ENCODE results near the gene NADSYN1. TPM values are rescaled to one million over a fixed set of nuclear protein-coding genes. Genes with fewer than 3 reads are reported as not detected.
A peak's percentile ranks its signal among the peaks of the same experiment; 100 is the strongest.

Gene NADSYN1
- polyA plus RNA-seq (2013, experiment 1 of 2): 38.5 TPM
- polyA plus RNA-seq (2013, experiment 2 of 2): 35.6 TPM

DNA sequence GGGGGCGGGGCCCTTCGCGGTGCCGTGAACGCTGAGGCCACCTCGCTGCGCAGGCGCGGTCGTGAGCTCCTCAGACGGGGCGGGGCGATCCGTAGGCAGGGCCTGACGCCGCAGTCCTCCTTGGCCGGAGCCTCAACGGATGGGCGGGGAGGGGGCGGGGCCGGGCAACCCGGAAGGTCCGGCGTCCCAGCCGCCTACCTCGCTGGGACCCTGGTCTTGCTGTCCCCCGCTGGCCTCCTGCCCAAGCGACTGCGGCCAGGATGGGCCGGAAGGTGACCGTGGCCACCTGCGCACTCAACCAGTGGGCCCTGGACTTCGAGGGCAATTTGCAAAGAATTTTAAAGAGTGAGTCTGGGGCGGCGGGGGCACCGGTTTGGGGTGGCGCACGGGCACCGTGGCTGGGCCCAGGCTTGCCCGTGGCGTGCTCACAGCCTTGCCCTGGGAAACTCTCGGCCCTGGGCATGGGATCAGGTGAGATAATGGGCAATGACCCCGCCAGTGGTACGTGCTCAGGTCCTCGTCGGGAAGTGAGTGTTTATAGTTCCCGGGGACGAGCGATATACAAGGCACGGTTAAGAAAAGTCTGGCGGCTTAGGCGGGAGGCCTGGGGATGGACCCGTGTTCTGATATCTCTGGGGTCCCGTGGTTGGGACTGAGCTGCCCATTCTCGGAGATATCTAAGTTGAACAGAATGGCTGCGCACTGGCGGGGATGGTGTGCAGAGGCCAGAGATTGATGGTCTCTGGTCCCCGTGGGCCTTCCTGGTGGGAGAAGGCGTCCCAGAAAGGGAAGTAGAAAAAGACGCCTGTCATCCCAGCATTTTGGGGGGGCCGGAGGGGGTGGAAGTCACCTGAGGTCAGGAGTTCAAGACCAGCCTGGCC is at the start of gene NADSYN1:
Gene NADSYN1 (plus strand): TSS at position 167 of the 881 bp plus-strand sequence. CDS start 94 bp downstream, at position 261.
- WGBS, 2 experiments (ENCODE audit: insufficient coverage in 2 of 2): 2 to 5% methylated on average over 47 to 51 of the region's 61 CpGs
- peaks cover 6% of the 10 kb centered on the region for H3K4me1 ChIP-seq (ENCODE audit: control insufficient read depth, insufficient read depth, low read length, poor library complexity, severe bottlenecking)
- H3K9me3 ChIP-seq (ENCODE audit: control insufficient read depth, low read length): no peaks in the 10 kb centered on the region
- H3K4me3 ChIP-seq (ENCODE audit: extremely low read depth, insufficient read depth, low read length, poor library complexity, severe bottlenecking): peak within 1 kb of the TSS; percentile 83
- no peak within 1 kb of the TSS for H3K27ac ChIP-seq (ENCODE audit: low read depth, low read length, severe bottlenecking)
- H3K36me3 ChIP-seq (ENCODE audit: control insufficient read depth, insufficient read depth, low read length): peaks cover 32% of the 10 kb centered on the region

DNA sequence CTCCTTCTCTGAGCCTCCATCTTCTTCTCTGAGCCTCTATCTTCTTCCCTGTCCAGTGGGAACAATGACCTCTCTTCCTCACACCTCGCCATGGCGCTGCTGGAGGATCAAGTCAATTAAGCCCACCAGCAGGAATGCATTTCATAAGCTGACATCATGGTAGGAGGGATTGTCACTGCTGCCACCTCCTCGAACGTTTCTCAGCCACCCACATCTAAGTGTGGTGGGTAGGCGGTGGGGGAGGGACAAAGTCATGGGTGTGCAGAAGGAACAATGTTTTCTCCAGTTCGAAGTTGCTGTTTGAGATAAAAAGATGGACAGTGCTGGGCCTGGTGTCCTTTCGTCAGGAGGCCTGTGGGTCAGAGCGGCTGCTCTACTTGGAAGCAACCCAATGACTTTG is 48.8 kb upstream of the NADSYN1 start:
- H3K4me1 ChIP-seq (ENCODE audit: control insufficient read depth, insufficient read depth, low read length, poor library complexity, severe bottlenecking): no peaks in the 10 kb centered on the region
- no peaks in the 10 kb centered on the region for H3K36me3 ChIP-seq (ENCODE audit: control insufficient read depth, insufficient read depth, low read length)
- WGBS, 2 experiments (ENCODE audit: insufficient coverage in 2 of 2): 82 to 88% methylated on average over 3 to 6 of the region's 8 CpGs
- no peak overlapping the region for H3K4me3 ChIP-seq (ENCODE audit: extremely low read depth, insufficient read depth, low read length, poor library complexity, severe bottlenecking)
- no peak overlapping the region for H3K27ac ChIP-seq (ENCODE audit: low read depth, low read length, severe bottlenecking)
- no peaks in the 10 kb centered on the region for H3K9me3 ChIP-seq (ENCODE audit: control insufficient read depth, low read length)

DNA sequence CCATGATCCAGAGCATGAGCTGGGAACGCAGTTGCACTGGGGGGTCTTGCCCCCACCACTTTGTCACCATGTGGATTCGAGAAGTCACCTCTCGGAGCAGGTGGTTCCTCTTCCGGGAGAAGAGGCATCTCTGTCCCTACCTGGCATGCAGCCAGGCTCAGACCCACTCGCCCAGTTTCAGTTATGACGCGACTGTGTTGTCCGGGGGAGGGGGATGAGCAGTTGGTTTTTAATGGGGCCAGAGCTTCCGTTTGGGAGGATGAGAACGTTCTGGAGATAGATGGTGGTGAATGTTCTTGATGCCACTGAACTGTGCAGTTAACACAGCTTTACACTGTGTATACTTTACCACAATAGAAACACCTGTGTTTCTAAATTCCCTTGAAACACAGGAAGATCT is 46.3 kb upstream of the NADSYN1 start:
- 81 to 92% methylated on average over 3 to 6 of the region's 10 CpGs for WGBS, 2 experiments (ENCODE audit: insufficient coverage in 2 of 2)
- H3K36me3 ChIP-seq (ENCODE audit: control insufficient read depth, insufficient read depth, low read length): no peaks in the 10 kb centered on the region
- H3K27ac ChIP-seq (ENCODE audit: low read depth, low read length, severe bottlenecking): no peak overlapping the region
- no peak overlapping the region for H3K4me3 ChIP-seq (ENCODE audit: extremely low read depth, insufficient read depth, low read length, poor library complexity, severe bottlenecking)
- no peaks in the 10 kb centered on the region for H3K9me3 ChIP-seq (ENCODE audit: control insufficient read depth, low read length)
- no peaks in the 10 kb centered on the region for H3K4me1 ChIP-seq (ENCODE audit: control insufficient read depth, insufficient read depth, low read length, poor library complexity, severe bottlenecking)

DNA sequence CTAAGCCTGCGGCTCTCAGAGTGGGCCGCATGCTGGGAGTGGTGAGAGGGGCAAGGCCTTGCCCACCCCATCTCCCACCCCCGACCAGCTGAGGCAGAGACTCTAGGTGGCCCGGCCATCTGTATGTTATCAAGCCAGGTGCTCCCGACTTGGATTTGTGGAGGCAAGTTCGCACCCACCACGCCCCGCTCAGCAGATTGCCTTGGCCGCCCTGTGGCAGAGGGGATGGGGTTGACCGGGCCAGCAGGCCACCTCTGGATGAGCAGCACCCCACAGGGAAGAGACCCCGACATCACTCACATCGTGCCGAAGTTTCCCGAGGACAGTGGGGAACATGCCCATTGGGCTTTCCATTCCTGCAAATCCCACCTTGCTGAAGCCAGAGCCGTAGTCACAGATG is 45.6 kb upstream of the NADSYN1 start:
- WGBS, 2 experiments (ENCODE audit: insufficient coverage in 2 of 2): 84 to 86% methylated on average over 8 to 12 of the region's 15 CpGs
- Histone ChIP-seq H3K9me3 (ENCODE audit: control insufficient read depth, low read length) (no peaks in the 10 kb centered on the region), H3K27ac (ENCODE audit: low read depth, low read length, severe bottlenecking) (no peak overlapping the region), H3K4me1 (ENCODE audit: control insufficient read depth, insufficient read depth, low read length, poor library complexity, severe bottlenecking) (no peaks in the 10 kb centered on the region), H3K4me3 (ENCODE audit: extremely low read depth, insufficient read depth, low read length, poor library complexity, severe bottlenecking) (no peak overlapping the region), H3K36me3 (ENCODE audit: control insufficient read depth, insufficient read depth, low read length) (no peaks in the 10 kb centered on the region)

DNA sequence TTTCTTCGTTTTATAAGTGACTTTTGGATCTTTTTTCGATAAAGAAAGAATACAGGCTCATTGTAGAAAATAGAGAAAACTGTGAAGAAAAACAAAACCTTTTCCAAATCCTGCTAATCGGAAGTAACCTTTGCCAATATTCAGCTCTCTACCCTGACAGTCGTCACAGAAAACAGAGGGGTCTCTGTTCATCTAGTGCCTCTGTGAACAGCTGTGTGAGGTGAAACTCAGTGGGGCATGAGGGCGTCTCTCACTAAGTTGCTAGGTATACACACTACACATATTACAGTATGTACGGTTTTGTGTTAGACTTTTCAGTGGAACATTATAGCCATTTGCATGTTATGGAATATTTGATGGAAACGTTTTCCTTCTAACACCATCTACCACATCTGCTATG is 44.2 kb upstream of the NADSYN1 start:
- WGBS, 2 experiments (ENCODE audit: insufficient coverage in 2 of 2): 100% methylated on average over 1 of the region's 7 CpGs; no CpG with 5 or more reads in 1 of the 2 experiments
- Histone ChIP-seq H3K36me3 (ENCODE audit: control insufficient read depth, insufficient read depth, low read length) (no peaks in the 10 kb centered on the region), H3K9me3 (ENCODE audit: control insufficient read depth, low read length) (no peaks in the 10 kb centered on the region), H3K4me3 (ENCODE audit: extremely low read depth, insufficient read depth, low read length, poor library complexity, severe bottlenecking) (no peak overlapping the region), H3K4me1 (ENCODE audit: control insufficient read depth, insufficient read depth, low read length, poor library complexity, severe bottlenecking) (no peaks in the 10 kb centered on the region), H3K27ac (ENCODE audit: low read depth, low read length, severe bottlenecking) (no peak overlapping the region)

DNA sequence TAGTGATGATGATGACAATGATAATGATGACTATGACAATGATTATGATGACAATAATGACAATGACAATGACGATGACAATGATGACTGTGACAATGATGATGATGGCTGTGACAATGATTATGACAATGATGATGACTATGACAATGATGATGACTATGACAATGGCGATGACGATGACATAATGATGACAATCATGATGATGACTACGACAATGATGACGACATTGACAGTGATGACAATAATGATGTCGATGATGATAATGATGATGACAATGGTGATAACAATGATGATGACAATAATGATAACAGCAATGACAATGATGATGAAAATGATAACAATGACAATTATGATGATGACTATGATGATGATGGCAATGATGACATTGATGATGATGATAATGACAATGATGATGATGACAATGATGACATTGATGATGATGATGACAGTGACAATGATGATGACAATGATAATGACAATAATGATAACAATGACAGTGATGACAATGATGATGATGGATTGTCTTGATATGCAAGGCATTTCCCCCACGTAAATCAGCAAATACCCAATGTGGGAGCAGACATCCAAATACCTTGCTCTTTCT is 42.5 kb upstream of the NADSYN1 start:
- 73 to 74% methylated on average over 6 to 7 of the region's 7 CpGs for WGBS, 2 experiments (ENCODE audit: insufficient coverage in 2 of 2)
- no peaks in the 10 kb centered on the region for H3K9me3 ChIP-seq (ENCODE audit: control insufficient read depth, low read length)

DNA sequence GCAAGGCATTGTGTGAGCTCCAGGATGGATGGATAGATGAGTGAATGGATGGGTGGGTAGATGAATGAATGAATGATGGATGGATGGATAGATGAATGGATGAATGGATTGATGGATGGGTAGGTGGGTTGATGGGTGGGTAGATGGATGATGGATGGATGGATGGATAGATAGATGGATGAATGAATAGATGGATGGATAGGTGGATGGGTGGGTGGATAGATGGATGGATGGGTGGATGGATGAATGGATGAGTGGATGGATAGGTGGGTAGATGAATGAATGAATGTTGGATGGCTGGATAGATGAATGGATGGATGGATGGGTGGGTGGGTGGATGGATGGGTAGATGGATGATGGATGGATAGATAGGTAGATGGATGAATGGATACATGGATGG is 38.4 kb upstream of the NADSYN1 start:
- no peaks in the 10 kb centered on the region for H3K4me1 ChIP-seq (ENCODE audit: control insufficient read depth, insufficient read depth, low read length, poor library complexity, severe bottlenecking)

More for the DNA sequence above, 42.5 kb upstream of the NADSYN1 start:
- Histone ChIP-seq H3K36me3 (ENCODE audit: control insufficient read depth, insufficient read depth, low read length) (no peaks in the 10 kb centered on the region), H3K4me1 (ENCODE audit: control insufficient read depth, insufficient read depth, low read length, poor library complexity, severe bottlenecking) (no peaks in the 10 kb centered on the region), H3K4me3 (ENCODE audit: extremely low read depth, insufficient read depth, low read length, poor library complexity, severe bottlenecking) (no peak overlapping the region), H3K27ac (ENCODE audit: low read depth, low read length, severe bottlenecking) (no peak overlapping the region)

DNA sequence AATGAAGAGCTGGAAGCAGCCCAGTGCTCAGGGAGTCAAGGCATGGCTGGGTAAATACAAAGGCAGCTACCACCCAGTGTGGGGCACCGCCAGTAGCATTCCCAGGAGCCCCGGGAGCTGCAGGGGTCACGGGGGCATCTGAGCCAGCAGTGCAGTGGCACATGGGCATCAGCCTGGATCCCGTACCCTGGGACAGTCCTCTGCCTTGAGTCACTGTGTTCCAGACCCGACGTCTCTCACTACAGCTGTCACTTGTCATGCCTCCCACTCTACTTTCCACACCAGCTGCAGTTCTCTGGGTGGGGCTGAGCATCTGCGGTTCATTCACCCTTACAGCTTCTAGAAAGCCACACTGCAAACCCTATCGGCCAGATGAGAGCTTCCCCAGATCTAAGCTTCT is 34.4 kb upstream of the NADSYN1 start:
- 85 to 91% methylated on average over 6 of the region's 8 CpGs for WGBS, 2 experiments (ENCODE audit: insufficient coverage in 2 of 2)
- H3K4me1 ChIP-seq (ENCODE audit: control insufficient read depth, insufficient read depth, low read length, poor library complexity, severe bottlenecking): no peaks in the 10 kb centered on the region
- no peak overlapping the region for H3K27ac ChIP-seq (ENCODE audit: low read depth, low read length, severe bottlenecking)

More for the DNA sequence above, 38.4 kb upstream of the NADSYN1 start:
- H3K36me3 ChIP-seq (ENCODE audit: control insufficient read depth, insufficient read depth, low read length): no peaks in the 10 kb centered on the region
- H3K4me3 ChIP-seq (ENCODE audit: extremely low read depth, insufficient read depth, low read length, poor library complexity, severe bottlenecking): no peak overlapping the region
- no peak overlapping the region for H3K27ac ChIP-seq (ENCODE audit: low read depth, low read length, severe bottlenecking)
- H3K9me3 ChIP-seq (ENCODE audit: control insufficient read depth, low read length): no peaks in the 10 kb centered on the region

DNA sequence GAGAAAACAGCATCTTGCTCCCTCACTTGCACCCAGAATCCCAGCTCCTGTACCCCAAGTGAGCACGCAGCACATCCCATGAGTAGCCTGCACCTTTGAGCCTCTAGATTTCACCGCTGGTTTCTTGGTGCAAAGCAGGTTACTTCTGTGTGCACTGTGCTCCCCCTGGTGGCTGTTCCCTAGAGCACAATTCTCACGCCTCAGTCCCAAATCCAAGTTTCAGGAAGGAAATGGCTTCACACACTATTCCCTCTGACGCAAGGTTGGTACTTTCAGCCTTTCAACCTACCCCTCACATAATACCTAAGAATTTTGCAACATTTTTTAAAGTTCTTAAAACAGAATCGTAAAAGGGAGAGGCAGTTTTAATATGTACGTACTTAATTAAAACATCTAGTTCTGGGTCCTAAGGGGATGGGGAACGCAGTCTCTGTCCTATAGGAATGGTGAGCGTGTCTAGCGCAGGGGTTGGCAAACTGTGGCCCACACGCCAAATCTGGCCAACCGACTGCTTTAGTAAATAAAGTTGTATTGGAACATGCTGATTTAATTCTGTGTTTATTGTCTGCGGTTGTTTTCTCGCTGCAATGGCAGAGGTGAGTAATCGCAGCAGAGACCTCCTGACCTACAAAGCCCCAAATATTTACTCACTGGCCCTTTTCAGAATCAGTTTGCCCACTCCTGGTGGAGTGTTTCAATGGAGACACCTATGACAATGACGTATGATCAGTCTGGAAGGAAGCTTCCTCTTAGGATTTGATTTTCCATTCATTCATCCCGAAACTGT is 32.4 kb upstream of the NADSYN1 start:
- no peaks in the 10 kb centered on the region for H3K36me3 ChIP-seq (ENCODE audit: control insufficient read depth, insufficient read depth, low read length)
- no peaks in the 10 kb centered on the region for H3K4me1 ChIP-seq (ENCODE audit: control insufficient read depth, insufficient read depth, low read length, poor library complexity, severe bottlenecking)
- no peak overlapping the region for H3K4me3 ChIP-seq (ENCODE audit: extremely low read depth, insufficient read depth, low read length, poor library complexity, severe bottlenecking)
- 81 to 82% methylated on average over 13 of the region's 16 CpGs for WGBS, 2 experiments (ENCODE audit: insufficient coverage in 2 of 2)
- H3K27ac ChIP-seq (ENCODE audit: low read depth, low read length, severe bottlenecking): no peak overlapping the region
- no peaks in the 10 kb centered on the region for H3K9me3 ChIP-seq (ENCODE audit: control insufficient read depth, low read length)

More for the DNA sequence above, 34.4 kb upstream of the NADSYN1 start:
- no peak overlapping the region for H3K4me3 ChIP-seq (ENCODE audit: extremely low read depth, insufficient read depth, low read length, poor library complexity, severe bottlenecking)
- H3K9me3 ChIP-seq (ENCODE audit: control insufficient read depth, low read length): no peaks in the 10 kb centered on the region
- no peaks in the 10 kb centered on the region for H3K36me3 ChIP-seq (ENCODE audit: control insufficient read depth, insufficient read depth, low read length)

DNA sequence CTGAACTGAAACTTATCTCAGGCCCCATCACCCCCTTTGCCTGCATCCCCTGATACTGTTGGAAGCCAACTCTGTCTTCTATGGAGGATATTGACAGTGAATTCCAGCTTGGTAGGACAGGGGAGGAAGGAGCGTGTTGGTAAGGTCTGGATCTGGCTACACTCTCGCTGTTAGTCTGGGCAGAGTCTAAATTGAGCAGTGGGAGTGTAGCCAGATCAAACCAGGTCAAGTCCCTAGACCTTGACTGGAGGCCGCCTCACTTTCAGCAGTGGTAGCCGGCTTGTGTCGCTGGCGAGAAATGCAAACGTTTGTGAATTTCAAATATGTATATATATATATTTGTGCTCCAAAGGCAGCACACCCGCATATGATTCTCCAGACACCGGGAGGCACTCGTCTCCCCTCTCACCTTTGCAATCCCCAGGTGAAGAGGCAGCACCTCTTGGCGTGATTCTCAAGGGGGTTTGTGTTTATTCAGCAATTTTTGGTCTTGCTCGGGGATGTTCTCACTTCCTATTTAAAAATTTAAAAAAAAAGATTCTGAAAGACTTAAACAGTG is 31.5 kb upstream of the NADSYN1 start:
- Histone ChIP-seq H3K4me1 (ENCODE audit: control insufficient read depth, insufficient read depth, low read length, poor library complexity, severe bottlenecking) (no peaks in the 10 kb centered on the region), H3K27ac (ENCODE audit: low read depth, low read length, severe bottlenecking) (no peak overlapping the region), H3K4me3 (ENCODE audit: extremely low read depth, insufficient read depth, low read length, poor library complexity, severe bottlenecking) (no peak overlapping the region), H3K9me3 (ENCODE audit: control insufficient read depth, low read length) (no peaks in the 10 kb centered on the region), H3K36me3 (ENCODE audit: control insufficient read depth, insufficient read depth, low read length) (no peaks in the 10 kb centered on the region)
- 84 to 94% methylated on average over 3 to 5 of the region's 12 CpGs for WGBS, 2 experiments (ENCODE audit: insufficient coverage in 2 of 2)

All from mesodermal cell (in vitro differentiated cells).